ENCODE data around the gene TMEM125. TPM values are rescaled to one million over a fixed set of nuclear protein-coding genes. Genes with fewer than 3 reads are reported as not detected.

TMEM125 gene
- total and polyA plus RNA-seq, 2 experiments from 2014 or later = 28.7 to 43.1 TPM

DNA sequence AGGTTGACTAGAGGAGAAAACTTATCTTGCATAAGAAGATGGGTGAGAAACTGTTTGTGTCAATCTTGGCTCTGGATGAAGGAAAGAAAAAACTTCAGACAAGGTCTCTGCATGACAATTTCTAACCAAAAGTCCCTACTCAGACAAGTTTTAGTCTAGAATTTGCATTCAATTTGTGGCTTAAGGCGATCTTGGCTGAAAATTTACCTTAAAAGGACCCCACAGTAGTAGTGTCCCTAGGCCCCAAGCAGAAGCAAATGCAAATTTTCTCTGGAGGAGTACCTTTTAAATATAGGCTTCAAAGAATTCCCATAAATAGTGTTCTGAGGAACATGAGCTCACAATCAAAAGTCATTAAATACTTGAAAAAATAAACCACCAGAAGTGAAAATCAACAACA is 17.6 kb upstream of the TMEM125 start:
- Histone ChIP-seq H3K4me1 (ENCODE audit: insufficient read depth) (no peaks in the 10 kb centered on the region), H3K79me2 (no peaks in the 10 kb centered on the region), H2AFZ (no peak overlapping the region), H3K36me3 (replicated peaks; ENCODE audit: insufficient read depth, low read depth) (no peaks in the 10 kb centered on the region), H3K27ac (no peak overlapping the region), H3K27me3 (no peaks in the 10 kb centered on the region), H3K4me2 (no peak overlapping the region), H4K20me1 (ENCODE audit: insufficient read depth, poor library complexity, severe bottlenecking) (no peaks in the 10 kb centered on the region), H3K4me3 (no peak overlapping the region), H3K9me3 (ENCODE audit: low read depth) (no peaks in the 10 kb centered on the region), H3K9me2 (replicated peaks; ENCODE audit: insufficient read depth) (no peaks in the 10 kb centered on the region)
- TF ChIP-seq, protein P1, sequence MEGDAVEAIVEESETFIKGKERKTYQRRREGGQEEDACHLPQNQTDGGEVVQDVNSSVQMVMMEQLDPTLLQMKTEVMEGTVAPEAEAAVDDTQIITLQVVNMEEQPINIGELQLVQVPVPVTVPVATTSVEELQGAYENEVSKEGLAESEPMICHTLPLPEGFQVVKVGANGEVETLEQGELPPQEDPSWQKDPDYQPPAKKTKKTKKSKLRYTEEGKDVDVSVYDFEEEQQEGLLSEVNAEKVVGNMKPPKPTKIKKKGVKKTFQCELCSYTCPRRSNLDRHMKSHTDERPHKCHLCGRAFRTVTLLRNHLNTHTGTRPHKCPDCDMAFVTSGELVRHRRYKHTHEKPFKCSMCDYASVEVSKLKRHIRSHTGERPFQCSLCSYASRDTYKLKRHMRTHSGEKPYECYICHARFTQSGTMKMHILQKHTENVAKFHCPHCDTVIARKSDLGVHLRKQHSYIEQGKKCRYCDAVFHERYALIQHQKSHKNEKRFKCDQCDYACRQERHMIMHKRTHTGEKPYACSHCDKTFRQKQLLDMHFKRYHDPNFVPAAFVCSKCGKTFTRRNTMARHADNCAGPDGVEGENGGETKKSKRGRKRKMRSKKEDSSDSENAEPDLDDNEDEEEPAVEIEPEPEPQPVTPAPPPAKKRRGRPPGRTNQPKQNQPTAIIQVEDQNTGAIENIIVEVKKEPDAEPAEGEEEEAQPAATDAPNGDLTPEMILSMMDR (IDR thresholded peaks at IDR 0.05; ENCODE audit: poor library complexity) = no peak
- no peak for TF ChIP-seq EZH2phosphoT487 (IDR thresholded peaks at IDR 0.05; ENCODE audit: low read depth, severe bottlenecking, unreplicated experiment)
- no peak for TF ChIP-seq EZH2 (IDR thresholded peaks at IDR 0.05; ENCODE audit: borderline replicate concordance)
- DNase-seq (ENCODE audit: low spot score) = no peak
- WGBS (ENCODE audit: low lambda C conversion rate, missing lambda C conversion rate) = 71% methylated on average over 1 of the region's 1 CpG

DNA sequence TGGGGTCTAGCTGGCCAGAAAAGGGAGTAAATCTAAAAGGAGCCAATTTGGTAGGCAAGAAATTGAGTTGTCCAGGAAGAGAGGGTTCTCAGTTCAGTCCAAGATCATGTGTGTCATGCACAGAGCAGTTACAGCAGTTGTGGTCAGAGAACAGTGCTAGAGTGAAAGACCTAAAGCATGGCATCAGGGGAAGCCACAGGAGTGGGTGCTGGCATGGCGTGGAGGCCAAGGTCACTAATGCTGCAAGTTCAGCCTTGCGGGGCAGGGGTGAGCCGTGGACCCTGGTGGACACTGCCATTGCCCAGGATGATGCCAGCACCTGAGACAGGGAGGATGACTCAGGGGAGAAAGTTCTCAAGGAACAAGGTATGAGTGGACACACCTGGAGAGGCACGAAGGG is 16.6 kb upstream of the TMEM125 start:
- TF ChIP-seq EZH2 (IDR thresholded peaks at IDR 0.05; ENCODE audit: borderline replicate concordance) (no peak), EZH2phosphoT487 (IDR thresholded peaks at IDR 0.05; ENCODE audit: low read depth, severe bottlenecking, unreplicated experiment) (no peak)
- TF ChIP-seq, protein P1 (IDR thresholded peaks at IDR 0.05; ENCODE audit: poor library complexity) = no peak
- H4K20me1 ChIP-seq (ENCODE audit: insufficient read depth, poor library complexity, severe bottlenecking) = no peaks in the 10 kb centered on the region
- no peak for DNase-seq (ENCODE audit: low spot score)
- no peaks in the 10 kb centered on the region for H3K9me2 ChIP-seq (replicated peaks; ENCODE audit: insufficient read depth)
- H3K27me3 ChIP-seq = no peaks in the 10 kb centered on the region
- no peaks in the 10 kb centered on the region for H3K4me1 ChIP-seq (ENCODE audit: insufficient read depth)
- WGBS (ENCODE audit: low lambda C conversion rate, missing lambda C conversion rate) = 96% methylated on average over 4 of the region's 4 CpGs
- no peak overlapping the region for H2AFZ ChIP-seq
- no peak overlapping the region for H3K27ac ChIP-seq
- H3K79me2 ChIP-seq = no peaks in the 10 kb centered on the region
- H3K36me3 ChIP-seq (replicated peaks; ENCODE audit: insufficient read depth, low read depth) = no peaks in the 10 kb centered on the region
- H3K9me3 ChIP-seq (ENCODE audit: low read depth) = no peaks in the 10 kb centered on the region
- no peak overlapping the region for H3K4me3 ChIP-seq
- no peak overlapping the region for H3K4me2 ChIP-seq

DNA sequence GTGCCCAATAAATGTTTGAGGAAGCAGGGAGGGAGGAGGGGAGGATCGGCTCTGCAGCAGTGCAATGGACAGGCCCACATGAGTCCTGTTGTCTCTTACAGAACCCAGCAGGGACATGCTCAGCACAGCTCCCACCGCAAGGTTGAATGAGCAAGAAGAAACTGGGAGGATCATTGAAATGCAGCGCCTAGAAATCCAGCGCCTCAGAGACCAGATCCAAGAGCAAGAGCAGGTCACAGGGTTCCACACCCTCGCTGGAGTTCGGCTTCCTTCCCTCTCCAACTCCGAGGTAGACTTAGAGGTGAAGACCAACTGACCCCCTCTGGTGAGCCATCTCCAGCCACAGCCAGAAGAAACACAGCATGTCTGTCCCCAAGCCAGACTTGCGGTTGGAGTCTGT is 15.9 kb upstream of the TMEM125 start:
- Histone ChIP-seq H3K27ac (no peak overlapping the region), H3K9me3 (ENCODE audit: low read depth) (no peaks in the 10 kb centered on the region), H3K9me2 (replicated peaks; ENCODE audit: insufficient read depth) (no peaks in the 10 kb centered on the region), H4K20me1 (ENCODE audit: insufficient read depth, poor library complexity, severe bottlenecking) (no peaks in the 10 kb centered on the region), H3K4me2 (no peak overlapping the region), H3K4me1 (ENCODE audit: insufficient read depth) (no peaks in the 10 kb centered on the region), H3K36me3 (replicated peaks; ENCODE audit: insufficient read depth, low read depth) (no peaks in the 10 kb centered on the region), H3K27me3 (no peaks in the 10 kb centered on the region), H3K4me3 (no peak overlapping the region), H3K79me2 (no peaks in the 10 kb centered on the region), H2AFZ (no peak overlapping the region)
- no peak for DNase-seq (ENCODE audit: low spot score)
- 93% methylated on average over 8 of the region's 8 CpGs for WGBS (ENCODE audit: low lambda C conversion rate, missing lambda C conversion rate)
- TF ChIP-seq EZH2 (IDR thresholded peaks at IDR 0.05; ENCODE audit: borderline replicate concordance) (no peak), EZH2phosphoT487 (IDR thresholded peaks at IDR 0.05; ENCODE audit: low read depth, severe bottlenecking, unreplicated experiment) (no peak)
- TF ChIP-seq, protein P1 (IDR thresholded peaks at IDR 0.05; ENCODE audit: poor library complexity) = no peak

Measured in hepatocyte (in vitro differentiated cells).